ENCODE results near the gene FAM204A. TPM values are rescaled to one million over a fixed set of nuclear protein-coding genes. Genes with fewer than 3 reads are reported as not detected.

Gene FAM204A
- total and polyA plus RNA-seq, 8 donors: 26.3 to 60.8 (median 35.0) TPM

DNA sequence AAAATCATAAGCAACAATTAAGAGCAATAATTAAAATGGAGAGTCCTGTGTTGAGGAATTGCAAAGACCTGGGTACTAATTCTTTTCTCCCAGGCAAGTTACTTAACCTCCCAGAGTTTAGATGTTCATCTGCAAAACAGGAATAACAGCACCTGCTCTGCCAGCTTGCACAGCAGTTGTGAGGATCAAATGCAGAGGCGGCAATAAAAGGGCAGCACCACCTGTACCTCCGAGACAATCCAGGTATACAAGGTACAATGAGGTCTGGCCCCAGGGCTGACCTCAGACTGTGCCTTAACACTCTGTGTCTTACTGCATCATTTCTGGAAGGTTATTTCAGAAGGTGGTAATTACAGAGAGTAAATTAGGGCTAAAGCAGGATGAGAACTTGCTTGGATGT is 14.5 kb upstream of the FAM204A start:
- WGBS, 5 donors: 75 to 90% (median 88%) methylated on average over 2 of the region's 2 CpGs
- Histone ChIP-seq H3K27ac (no peak overlapping the region), H3K4me3 (no peak overlapping the region), H3K36me3 (no peaks in the 10 kb centered on the region), H3K9me3 (no peaks in the 10 kb centered on the region), H3K4me1 (no peaks in the 10 kb centered on the region), H3K27me3 (no peaks in the 10 kb centered on the region)
- intact Hi-C loops (cut with DNase I; ENCODE audit: low total_unique reads): no loop called here
- TF ChIP-seq POLR2AphosphoS5 (IDR thresholded peaks at IDR 0.05): no peak
- no peak for TF ChIP-seq EP300 (IDR thresholded peaks at IDR 0.05)
- TF ChIP-seq, protein P1, sequence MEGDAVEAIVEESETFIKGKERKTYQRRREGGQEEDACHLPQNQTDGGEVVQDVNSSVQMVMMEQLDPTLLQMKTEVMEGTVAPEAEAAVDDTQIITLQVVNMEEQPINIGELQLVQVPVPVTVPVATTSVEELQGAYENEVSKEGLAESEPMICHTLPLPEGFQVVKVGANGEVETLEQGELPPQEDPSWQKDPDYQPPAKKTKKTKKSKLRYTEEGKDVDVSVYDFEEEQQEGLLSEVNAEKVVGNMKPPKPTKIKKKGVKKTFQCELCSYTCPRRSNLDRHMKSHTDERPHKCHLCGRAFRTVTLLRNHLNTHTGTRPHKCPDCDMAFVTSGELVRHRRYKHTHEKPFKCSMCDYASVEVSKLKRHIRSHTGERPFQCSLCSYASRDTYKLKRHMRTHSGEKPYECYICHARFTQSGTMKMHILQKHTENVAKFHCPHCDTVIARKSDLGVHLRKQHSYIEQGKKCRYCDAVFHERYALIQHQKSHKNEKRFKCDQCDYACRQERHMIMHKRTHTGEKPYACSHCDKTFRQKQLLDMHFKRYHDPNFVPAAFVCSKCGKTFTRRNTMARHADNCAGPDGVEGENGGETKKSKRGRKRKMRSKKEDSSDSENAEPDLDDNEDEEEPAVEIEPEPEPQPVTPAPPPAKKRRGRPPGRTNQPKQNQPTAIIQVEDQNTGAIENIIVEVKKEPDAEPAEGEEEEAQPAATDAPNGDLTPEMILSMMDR (IDR thresholded peaks at IDR 0.05): no peak
- no peak for TF ChIP-seq POLR2A (IDR thresholded peaks at IDR 0.05)
- no peak for DNase-seq

DNA sequence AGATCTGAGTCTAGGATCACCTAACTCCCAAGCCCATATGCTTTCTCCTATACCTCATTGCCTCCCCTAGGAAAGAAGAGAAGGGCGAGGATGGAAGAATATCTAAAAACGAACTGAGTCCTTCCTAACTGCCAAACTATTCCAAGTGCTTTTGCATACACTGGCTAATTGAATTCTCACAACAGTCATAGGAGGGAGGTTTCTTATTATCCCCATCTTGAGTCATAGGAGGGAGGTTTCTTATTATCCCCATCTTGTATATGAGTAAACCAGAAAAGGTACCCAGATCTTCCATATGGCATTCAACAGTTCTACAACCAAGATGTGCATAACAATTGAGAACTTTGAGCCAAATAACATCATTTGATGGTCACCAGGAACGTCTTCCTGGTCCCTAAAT is 13.1 kb upstream of the FAM204A start:
- 65 to 76% (median 68%) methylated on average over 3 of the region's 3 CpGs for WGBS, 5 donors
- TF ChIP-seq POLR2AphosphoS5 (IDR thresholded peaks at IDR 0.05): no peak
- no peak for TF ChIP-seq POLR2A (IDR thresholded peaks at IDR 0.05)
- TF ChIP-seq, protein P1 (IDR thresholded peaks at IDR 0.05): no peak
- TF ChIP-seq EP300 (IDR thresholded peaks at IDR 0.05): no peak
- intact Hi-C loops (cut with DNase I; ENCODE audit: low total_unique reads): no loop called here
- no peak overlapping the region for H3K4me3 ChIP-seq
- no peaks in the 10 kb centered on the region for H3K36me3 ChIP-seq
- H3K9me3 ChIP-seq: no peaks in the 10 kb centered on the region
- no peak for DNase-seq
- no peaks in the 10 kb centered on the region for H3K27me3 ChIP-seq
- H3K4me1 ChIP-seq: no peaks in the 10 kb centered on the region
- H3K27ac ChIP-seq: no peak overlapping the region

DNA sequence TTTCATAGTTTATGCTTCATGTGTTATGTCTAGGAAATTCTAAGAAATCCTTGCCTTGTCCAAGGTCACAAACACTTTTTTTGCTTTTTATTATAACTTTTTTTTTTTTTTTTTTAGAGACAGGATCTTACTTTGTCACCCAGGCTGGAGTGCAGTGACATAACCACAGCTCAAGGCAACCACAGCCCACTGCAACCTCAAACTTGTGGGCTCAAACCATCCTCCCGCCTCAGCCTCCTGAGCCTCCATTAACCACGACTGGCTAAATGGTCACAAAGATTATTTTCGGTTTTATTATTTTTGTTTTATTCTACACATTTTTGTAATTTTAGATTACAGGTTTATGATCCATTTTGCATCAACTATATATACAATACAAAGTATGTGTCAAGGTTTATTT is 7.1 kb upstream of the FAM204A start:
- Histone ChIP-seq H3K27ac (no peak overlapping the region), H3K27me3 (no peaks in the 10 kb centered on the region), H3K4me1 (no peaks in the 10 kb centered on the region), H3K36me3 (no peaks in the 10 kb centered on the region), H3K4me3 (no peak overlapping the region), H3K9me3 (no peaks in the 10 kb centered on the region)
- no peak for DNase-seq
- intact Hi-C loops (cut with DNase I; ENCODE audit: low total_unique reads): no loop called here
- 64 to 85% (median 79%) methylated on average over 3 of the region's 3 CpGs for WGBS, 5 donors
- TF ChIP-seq, protein P1 (IDR thresholded peaks at IDR 0.05): no peak
- TF ChIP-seq POLR2AphosphoS5 (IDR thresholded peaks at IDR 0.05): no peak
- no peak for TF ChIP-seq EP300 (IDR thresholded peaks at IDR 0.05)
- TF ChIP-seq POLR2A (IDR thresholded peaks at IDR 0.05): no peak

DNA sequence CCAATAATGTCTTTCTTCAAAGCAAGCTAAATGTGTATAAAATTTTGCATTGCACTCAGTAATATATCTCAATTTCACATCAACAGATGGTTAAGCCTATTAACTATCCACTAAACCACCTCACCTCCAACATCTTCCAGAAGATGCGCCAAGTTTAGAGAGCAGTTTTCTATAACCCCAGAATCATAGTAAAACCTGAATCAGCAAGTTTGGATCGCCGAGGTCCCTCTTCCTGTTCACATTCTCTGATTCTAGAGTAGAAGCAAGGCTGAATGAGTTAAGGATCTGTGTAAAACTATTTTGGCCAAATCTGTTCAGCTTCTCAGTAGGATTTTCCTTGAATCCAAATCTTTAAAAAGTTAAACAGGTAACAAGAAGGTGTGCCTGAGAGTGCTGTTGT is 1.4 kb upstream of the FAM204A start:
- no peak for DNase-seq
- intact Hi-C loops (cut with DNase I; ENCODE audit: low total_unique reads): no loop called here
- TF ChIP-seq POLR2A (IDR thresholded peaks at IDR 0.05): no peak
- TF ChIP-seq, protein P1 (IDR thresholded peaks at IDR 0.05): no peak
- no peak for TF ChIP-seq POLR2AphosphoS5 (IDR thresholded peaks at IDR 0.05)
- TF ChIP-seq EP300 (IDR thresholded peaks at IDR 0.05): no peak

More for the DNA sequence above, 1.4 kb upstream of the FAM204A start:
- no peak overlapping the region for H3K27ac ChIP-seq
- no peaks in the 10 kb centered on the region for H3K27me3 ChIP-seq
- WGBS, 5 donors: 91 to 96% (median 94%) methylated on average over 3 of the region's 3 CpGs
- no peaks in the 10 kb centered on the region for H3K36me3 ChIP-seq
- H3K4me1 ChIP-seq: peaks cover 8 to 37% (median 28%) of the 10 kb centered on the region in 4 donors
- H3K4me3 ChIP-seq: no peak overlapping the region
- H3K9me3 ChIP-seq: no peaks in the 10 kb centered on the region
